ENCODE results near the gene GNMT. TPM values are rescaled to one million over a fixed set of nuclear protein-coding genes. Genes with fewer than 3 reads are reported as not detected.
A peak's percentile ranks its signal among the peaks of the same experiment; 100 is the strongest.
"Not testable (repeated sequence)": the region's sequence is repeated elsewhere in the genome, so short reads cannot be mapped to it uniquely, and the experiment has no call there.

The GNMT gene
- total RNA-seq, 1 donor from 2014 or later = 0.59 TPM

- Mint-ChIP-seq H3K27ac (ENCODE audit: unreplicated experiment) (peak overlapping the region; percentile 63), H3K9me3 (ENCODE audit: unreplicated experiment) (no peaks in the 10 kb centered on the region), H3K36me3 (ENCODE audit: low read depth, unreplicated experiment) (peaks cover 5% of the 10 kb centered on the region), H3K4me3 (ENCODE audit: unreplicated experiment) (no peak overlapping the region), H3K27me3 (ENCODE audit: unreplicated experiment) (peaks cover 3% of the 10 kb centered on the region), H3K4me1 (ENCODE audit: unreplicated experiment) (no peaks in the 10 kb centered on the region)
- TF ChIP-seq CTCF (IDR thresholded peaks at IDR 0.05; ENCODE audit: unreplicated experiment) = no peak
- DNase-seq (ENCODE audit: low spot score) = no peak
Measured at GRCh38 chr6:42996513-42996912, 36.0 kb downstream of the GNMT start.

- not testable (repeated sequence) for H3K27ac Mint-ChIP-seq (ENCODE audit: unreplicated experiment); H3K27me3 Mint-ChIP-seq (ENCODE audit: unreplicated experiment); DNase-seq (ENCODE audit: low spot score); H3K4me1 Mint-ChIP-seq (ENCODE audit: unreplicated experiment); H3K36me3 Mint-ChIP-seq (ENCODE audit: low read depth, unreplicated experiment); H3K9me3 Mint-ChIP-seq (ENCODE audit: unreplicated experiment); H3K4me3 Mint-ChIP-seq (ENCODE audit: unreplicated experiment)
Measured at GRCh38 chr6:42998205-42998604, 37.7 kb downstream of the GNMT start.

DNA sequence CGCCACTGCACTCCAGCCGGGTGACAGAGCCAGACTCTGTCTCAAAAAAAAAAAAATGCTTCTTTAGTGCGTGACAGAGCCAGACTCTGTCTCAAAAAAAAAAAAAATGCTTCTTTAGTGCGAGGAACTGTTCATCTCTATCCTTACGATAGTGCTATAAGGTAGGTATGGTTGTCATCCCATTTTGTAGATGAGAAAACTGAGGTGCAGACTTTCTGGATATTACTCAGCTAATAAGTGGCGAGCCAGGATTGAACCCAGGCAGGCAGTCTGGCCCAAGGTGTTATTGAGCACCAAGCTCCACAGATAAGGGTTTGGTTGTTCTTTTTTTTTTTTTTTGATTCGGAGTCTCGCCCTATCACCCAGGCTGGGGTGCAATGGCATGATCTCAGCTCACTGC, 41.3 kb downstream of the GNMT start:
- DNase-seq (ENCODE audit: low spot score) = no peak
- H3K9me3 Mint-ChIP-seq (ENCODE audit: unreplicated experiment) = no peaks in the 10 kb centered on the region
- H3K4me1 Mint-ChIP-seq (ENCODE audit: unreplicated experiment) = no peaks in the 10 kb centered on the region
- H3K36me3 Mint-ChIP-seq (ENCODE audit: low read depth, unreplicated experiment) = no peaks in the 10 kb centered on the region
- TF ChIP-seq CTCF (IDR thresholded peaks at IDR 0.05; ENCODE audit: unreplicated experiment) = no peak
- H3K27me3 Mint-ChIP-seq (ENCODE audit: unreplicated experiment) = no peaks in the 10 kb centered on the region
- no peak overlapping the region for H3K27ac Mint-ChIP-seq (ENCODE audit: unreplicated experiment)
- no peak overlapping the region for H3K4me3 Mint-ChIP-seq (ENCODE audit: unreplicated experiment)

GRCh38 chr6:43005844-43006243, 45.3 kb downstream of the GNMT start:
- H3K4me3 Mint-ChIP-seq (ENCODE audit: unreplicated experiment) = no peak overlapping the region
- no peaks in the 10 kb centered on the region for H3K9me3 Mint-ChIP-seq (ENCODE audit: unreplicated experiment)
- no peak overlapping the region for H3K27ac Mint-ChIP-seq (ENCODE audit: unreplicated experiment)
- no peak for DNase-seq (ENCODE audit: low spot score)
- peaks cover 28% of the 10 kb centered on the region for H3K36me3 Mint-ChIP-seq (ENCODE audit: low read depth, unreplicated experiment)
- TF ChIP-seq CTCF (IDR thresholded peaks at IDR 0.05; ENCODE audit: unreplicated experiment) = no peak
- H3K4me1 Mint-ChIP-seq (ENCODE audit: unreplicated experiment) = peaks cover 4% of the 10 kb centered on the region
- no peaks in the 10 kb centered on the region for H3K27me3 Mint-ChIP-seq (ENCODE audit: unreplicated experiment)

- Mint-ChIP-seq H3K4me3 (ENCODE audit: unreplicated experiment) (no peak overlapping the region), H3K27ac (ENCODE audit: unreplicated experiment) (no peak overlapping the region), H3K27me3 (ENCODE audit: unreplicated experiment) (peaks cover 1% of the 10 kb centered on the region), H3K36me3 (ENCODE audit: low read depth, unreplicated experiment) (peaks cover 30% of the 10 kb centered on the region), H3K9me3 (ENCODE audit: unreplicated experiment) (no peaks in the 10 kb centered on the region), H3K4me1 (ENCODE audit: unreplicated experiment) (peaks cover 4% of the 10 kb centered on the region)
- DNase-seq (ENCODE audit: low spot score) = no peak
- no peak for TF ChIP-seq CTCF (IDR thresholded peaks at IDR 0.05; ENCODE audit: unreplicated experiment)
Measured at GRCh38 chr6:43006251-43006650, 45.7 kb downstream of the GNMT start.

DNA sequence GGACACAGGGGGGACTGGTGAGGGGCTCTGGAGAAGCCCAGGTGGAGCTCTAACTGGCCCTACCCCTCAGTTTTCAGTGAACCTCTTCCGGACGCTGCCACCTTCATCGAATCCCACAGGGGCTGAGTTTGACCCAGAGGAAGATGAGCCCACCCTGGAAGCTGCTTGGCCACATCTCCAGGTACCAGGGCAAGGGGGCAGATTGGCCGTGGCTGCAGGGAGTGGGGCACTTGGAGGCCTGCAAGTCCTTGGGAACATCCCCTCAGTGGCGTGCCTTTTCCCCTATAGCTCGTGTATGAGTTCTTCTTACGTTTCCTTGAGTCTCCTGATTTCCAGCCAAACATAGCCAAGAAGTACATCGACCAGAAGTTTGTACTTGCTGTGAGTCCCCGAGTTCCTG, 46.6 kb downstream of the GNMT start:
- H3K4me3 Mint-ChIP-seq (ENCODE audit: unreplicated experiment) = peak overlapping the region; percentile 47
- H3K27ac Mint-ChIP-seq (ENCODE audit: unreplicated experiment) = no peak overlapping the region
- peaks cover 12% of the 10 kb centered on the region for H3K4me1 Mint-ChIP-seq (ENCODE audit: unreplicated experiment)
- H3K36me3 Mint-ChIP-seq (ENCODE audit: low read depth, unreplicated experiment) = peaks cover 36% of the 10 kb centered on the region
- peaks cover 1% of the 10 kb centered on the region for H3K27me3 Mint-ChIP-seq (ENCODE audit: unreplicated experiment)
- TF ChIP-seq CTCF (IDR thresholded peaks at IDR 0.05; ENCODE audit: unreplicated experiment) = no peak
- H3K9me3 Mint-ChIP-seq (ENCODE audit: unreplicated experiment) = no peaks in the 10 kb centered on the region
- no peak for DNase-seq (ENCODE audit: low spot score)

Data from endothelial cell (in vitro differentiated cells).